Keratinocyte (primary cell): ENCODE results near the gene DENND2C.

Experiments used
- EZH2 ChIP-seq: IDR thresholded peaks from one replicate; pipeline ENCODE4 v1.6.1; 2012; ENCODE audit warnings: inconsistent platforms, mild to moderate bottlenecking, low read length, moderate library complexity
- TF ChIP-seq, protein P1 (sequence below), 3 experiments: IDR thresholded peaks in 1 of 3; conservative IDR thresholded peaks in 1 of 3; optimal IDR thresholded peaks in 1 of 3; 2 replicates in 2 of 3; 3 replicates in 1 of 3; pipeline versions ENCODE3 to v1.5.1; 2011; ENCODE audit warnings: low read length in 3 of 3, mild to moderate bottlenecking in 3 of 3, moderate library complexity in 2 of 3, control low read depth in 1 of 3, inconsistent platforms in 1 of 3; ENCODE audit not compliant: insufficient read depth in 2 of 3; ENCODE audit errors: extremely low read depth in 1 of 3

DNA sequence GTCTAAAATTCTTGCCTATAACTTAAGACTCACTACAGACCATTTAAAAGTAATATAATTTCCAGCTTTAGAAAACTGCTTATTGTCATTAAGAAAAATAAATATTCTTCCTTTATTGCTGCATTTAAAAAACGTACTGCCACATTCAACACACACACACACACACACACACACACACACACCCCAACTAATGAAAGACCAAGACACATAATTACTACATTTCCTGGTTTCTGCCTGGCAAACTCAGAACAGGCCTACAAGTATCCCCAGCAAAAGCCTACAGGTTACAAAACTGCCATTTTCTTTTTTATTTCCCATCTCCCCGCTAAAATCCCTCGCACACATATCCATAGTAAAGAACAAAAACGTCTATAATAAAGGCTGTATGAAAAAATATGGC, 1.5 kb downstream of the DENND2C start:
- TF ChIP-seq, protein P1, sequence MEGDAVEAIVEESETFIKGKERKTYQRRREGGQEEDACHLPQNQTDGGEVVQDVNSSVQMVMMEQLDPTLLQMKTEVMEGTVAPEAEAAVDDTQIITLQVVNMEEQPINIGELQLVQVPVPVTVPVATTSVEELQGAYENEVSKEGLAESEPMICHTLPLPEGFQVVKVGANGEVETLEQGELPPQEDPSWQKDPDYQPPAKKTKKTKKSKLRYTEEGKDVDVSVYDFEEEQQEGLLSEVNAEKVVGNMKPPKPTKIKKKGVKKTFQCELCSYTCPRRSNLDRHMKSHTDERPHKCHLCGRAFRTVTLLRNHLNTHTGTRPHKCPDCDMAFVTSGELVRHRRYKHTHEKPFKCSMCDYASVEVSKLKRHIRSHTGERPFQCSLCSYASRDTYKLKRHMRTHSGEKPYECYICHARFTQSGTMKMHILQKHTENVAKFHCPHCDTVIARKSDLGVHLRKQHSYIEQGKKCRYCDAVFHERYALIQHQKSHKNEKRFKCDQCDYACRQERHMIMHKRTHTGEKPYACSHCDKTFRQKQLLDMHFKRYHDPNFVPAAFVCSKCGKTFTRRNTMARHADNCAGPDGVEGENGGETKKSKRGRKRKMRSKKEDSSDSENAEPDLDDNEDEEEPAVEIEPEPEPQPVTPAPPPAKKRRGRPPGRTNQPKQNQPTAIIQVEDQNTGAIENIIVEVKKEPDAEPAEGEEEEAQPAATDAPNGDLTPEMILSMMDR (optimal IDR thresholded peaks at IDR 0.05 in 1 of 3, IDR thresholded peaks at IDR 0.05 in 1 of 3, conservative IDR thresholded peaks at IDR 0.05 in 1 of 3; ENCODE audit: extremely low read depth in 1 of 3, insufficient read depth in 2 of 3, low read length in 3 of 3) = no peak
- TF ChIP-seq EZH2 = no peak
